COLO668 (cell line): Measurements from ENCODE around the gene OR52K2.
"Not testable (repeated sequence)": the region's sequence is repeated elsewhere in the genome, so short reads cannot be mapped to it uniquely, and the experiment has no call there.

Source experiments
- DNase-seq: peaks from one replicate; lab custom pipeline; 2025; ENCODE audit not compliant: unreplicated experiment; lab: John Stamatoyannopoulos, UW

The OR52K2 gene

GRCh38 chr11:4448995-4449394, at the start of gene OR52K2:
Gene OR52K2 (plus strand): TSS chr11:4449295. CDS start chr11:4449340, 45 bp downstream.
- DNase-seq, result no peak

- not testable (repeated sequence) for DNase-seq
These were observed 42.9 kb upstream of the OR52K2 start for GRCh38 chr11:4406206-4406605.

GRCh38 chr11:4416306-4416705, 32.8 kb upstream of the OR52K2 start:
- no peak for DNase-seq

DNA sequence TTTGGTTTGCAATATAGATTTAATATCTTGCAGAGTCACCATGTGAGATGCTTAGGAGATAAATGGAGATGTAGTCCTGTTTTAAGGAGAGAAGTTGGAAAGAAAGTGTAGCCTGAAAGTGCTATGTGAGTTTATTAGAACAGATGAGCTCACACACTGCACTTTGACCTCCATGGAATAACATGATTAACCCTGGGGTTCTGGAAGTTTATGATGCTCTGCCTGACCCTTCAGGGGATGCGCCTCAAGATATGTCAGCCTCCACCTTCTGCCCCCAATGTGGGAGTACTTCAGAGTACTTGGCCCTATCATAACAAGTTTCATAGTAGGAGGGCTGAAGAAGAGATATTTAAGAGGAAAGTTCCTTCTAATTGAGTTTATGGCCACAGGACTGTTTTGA, 32.3 kb upstream of the OR52K2 start:
- no peak for DNase-seq

DNA sequence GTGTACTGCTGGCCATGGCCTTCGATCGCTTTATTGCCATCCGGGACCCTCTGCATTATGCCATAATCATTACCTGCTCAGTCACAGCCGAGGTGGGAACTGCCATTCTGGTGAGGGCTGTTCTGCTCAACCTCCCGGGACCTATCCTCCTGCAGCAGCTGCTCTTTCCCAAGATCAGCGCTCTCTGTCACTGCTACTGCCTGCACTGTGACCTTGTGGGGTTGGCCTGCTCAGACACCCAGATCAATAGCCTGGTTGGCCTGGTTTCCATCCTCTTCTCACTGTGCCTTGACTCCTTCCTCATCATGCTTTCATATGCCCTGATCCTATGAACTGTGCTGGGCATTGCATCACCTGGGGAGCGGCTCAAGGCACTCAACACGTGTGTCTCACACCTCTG, 30.7 kb upstream of the OR52K2 start:
- DNase-seq, result no peak

- DNase-seq, result no peak
These were observed 19.0 kb upstream of the OR52K2 start for GRCh38 chr11:4430051-4430450.

DNA sequence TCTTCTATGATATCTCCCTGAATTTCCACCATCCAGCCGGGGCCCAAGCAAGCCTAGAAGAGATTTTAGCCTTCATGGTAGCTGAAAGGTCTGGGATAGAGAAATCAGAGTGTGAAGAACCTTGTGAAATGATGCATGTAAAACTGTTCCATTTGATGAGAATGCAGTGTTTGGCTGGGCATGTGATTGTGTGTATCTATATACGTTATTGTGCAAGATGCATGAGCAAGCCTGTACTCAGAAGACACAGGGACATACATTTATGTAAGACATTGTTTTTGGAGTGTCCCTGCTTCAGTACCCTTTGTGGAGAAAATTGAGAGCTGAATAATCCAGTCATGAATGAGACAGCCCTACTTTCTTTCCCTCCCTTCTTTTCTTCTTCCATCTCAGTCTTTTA, 15.2 kb upstream of the OR52K2 start:
- DNase-seq, result no peak

GRCh38 chr11:4436411-4436810, 12.7 kb upstream of the OR52K2 start:
- no peak for DNase-seq

GRCh38 chr11:4441515-4441914, 7.6 kb upstream of the OR52K2 start:
- no peak for DNase-seq

DNA sequence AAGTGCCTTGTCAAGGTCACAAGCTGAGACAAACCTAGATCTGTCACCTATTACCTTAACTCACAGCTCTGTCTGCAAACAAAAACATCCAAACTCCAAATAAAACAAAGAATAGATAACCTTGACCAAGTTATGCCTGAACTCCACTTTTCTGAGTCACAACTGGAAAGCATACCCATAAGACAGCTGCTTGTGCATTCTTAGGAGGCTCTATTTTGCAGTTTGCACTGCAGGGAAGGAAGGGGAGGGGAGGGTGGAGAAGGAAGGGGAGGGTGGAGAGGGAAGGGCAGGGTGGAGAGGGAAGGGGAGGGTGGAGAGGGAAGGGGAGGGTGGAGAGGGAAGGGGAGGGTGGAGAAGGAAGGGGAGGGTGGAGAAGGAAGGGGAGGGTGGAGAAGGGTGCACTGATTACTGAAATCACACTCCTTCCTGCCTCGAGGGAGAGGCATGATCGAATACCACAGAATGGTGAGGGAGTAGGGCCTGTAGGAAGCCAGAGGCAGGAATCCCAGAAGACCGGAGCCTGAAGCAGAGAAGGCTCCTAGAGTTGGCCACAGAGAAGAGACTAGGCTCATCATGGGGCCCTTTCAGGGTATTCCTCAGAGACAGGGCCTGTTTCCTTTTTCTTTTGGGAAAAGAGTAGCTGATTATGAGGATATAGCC, 5.7 kb upstream of the OR52K2 start:
- DNase-seq, result no peak

GRCh38 chr11:4453118-4453517, 4.0 kb downstream of the OR52K2 start:
- no peak for DNase-seq

DNA sequence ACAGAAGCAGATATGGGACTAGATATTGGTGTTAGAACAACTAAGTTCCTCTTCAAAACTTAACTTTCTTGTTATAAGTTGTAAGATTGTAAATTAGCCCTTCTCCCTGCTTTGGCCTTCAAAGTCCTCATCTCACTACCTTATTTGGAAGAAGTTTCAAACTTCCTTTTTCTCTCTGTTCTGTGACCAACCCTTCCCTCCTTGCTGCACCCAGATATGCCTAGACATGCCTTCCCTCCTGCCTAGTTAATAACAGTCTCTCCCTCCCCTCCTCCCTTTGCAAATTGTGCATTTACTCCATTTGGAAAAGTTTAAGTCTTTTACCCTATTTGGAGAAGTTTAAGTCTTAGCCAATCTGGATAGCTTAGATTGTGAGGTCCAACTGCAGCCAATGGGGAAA, 4.9 kb downstream of the OR52K2 start:
- DNase-seq, result no peak

DNA sequence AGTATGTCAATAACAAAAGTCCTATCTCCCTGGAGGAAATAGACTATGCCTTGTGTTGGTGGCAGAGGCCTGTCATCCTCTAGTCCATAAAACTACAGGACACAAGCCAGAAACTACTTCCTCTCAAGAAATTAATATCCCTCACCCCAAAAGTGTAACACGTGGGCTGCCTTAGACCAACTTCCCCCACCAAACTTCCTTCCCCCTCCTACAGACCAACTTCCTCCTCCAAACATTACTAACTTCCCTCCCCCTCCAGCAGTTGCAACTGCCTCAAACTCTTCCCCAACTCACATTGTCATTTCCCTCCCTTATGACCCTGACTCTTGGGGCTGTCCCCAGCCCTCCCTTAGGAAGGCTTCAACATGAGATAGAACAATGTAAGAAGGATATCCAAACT, 6.3 kb downstream of the OR52K2 start:
- no peak for DNase-seq

GRCh38 chr11:4459500-4459899, 10.4 kb downstream of the OR52K2 start:
- no peak for DNase-seq

- no peak for DNase-seq
These were observed 11.1 kb downstream of the OR52K2 start for GRCh38 chr11:4460151-4460550.

GRCh38 chr11:4464216-4465159, 15.4 kb downstream of the OR52K2 start:
- DNase-seq, result no peak

DNA sequence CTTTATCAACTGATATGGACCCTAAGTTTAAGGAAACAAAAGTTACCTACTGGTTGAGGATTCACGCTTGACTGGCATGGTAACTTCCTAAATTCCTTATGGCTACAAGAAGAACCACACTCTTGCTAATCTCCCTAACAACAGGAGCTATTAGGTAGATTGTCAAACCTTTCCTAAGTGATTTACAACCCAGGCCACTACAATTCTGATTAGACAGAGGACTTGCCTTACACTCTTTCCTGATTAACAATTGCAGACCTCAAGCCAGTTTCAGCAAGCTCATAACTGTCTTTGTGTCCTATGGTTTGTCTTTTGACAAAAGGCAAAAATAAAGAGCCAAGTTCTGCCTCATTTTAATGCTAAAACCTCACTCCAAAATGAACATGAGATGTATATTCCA, 16.3 kb downstream of the OR52K2 start:
- no peak for DNase-seq

DNA sequence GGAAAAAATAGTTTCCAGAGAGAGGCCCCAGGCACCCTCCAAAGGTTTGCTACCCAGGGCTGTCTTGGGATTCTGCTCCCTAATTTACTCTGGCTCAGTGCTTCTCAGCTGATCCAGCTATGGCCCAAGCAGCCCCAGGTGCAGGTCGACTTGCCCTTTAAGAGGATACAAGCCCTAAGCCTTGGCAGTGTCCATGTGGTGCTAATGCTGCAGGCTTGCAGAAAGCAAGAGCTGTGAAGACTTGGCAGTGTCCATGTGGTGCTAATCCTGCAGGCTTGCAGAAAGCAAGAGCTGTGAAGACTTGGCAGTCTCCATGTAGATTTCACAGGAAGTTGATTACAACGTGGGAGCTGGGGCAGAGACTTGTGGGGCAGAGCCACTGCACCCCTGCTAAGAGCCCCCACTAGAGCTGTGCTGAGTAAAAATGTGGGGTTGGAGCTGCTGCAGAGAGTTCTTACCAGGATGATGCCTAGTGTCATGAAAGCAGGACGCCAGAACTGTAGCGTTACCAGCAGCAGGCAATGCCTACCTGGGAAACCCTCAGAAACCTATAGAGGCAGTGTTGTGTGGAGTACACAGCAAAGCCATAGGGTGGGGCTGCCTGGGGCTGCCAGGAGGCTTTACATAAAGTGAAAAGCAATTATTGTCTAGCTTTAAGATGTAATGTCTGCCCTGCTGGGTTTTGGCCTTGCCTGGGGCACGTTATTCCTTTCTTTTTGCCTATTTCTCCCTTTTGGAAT, 17.2 kb downstream of the OR52K2 start:
- DNase-seq, result no peak

DNA sequence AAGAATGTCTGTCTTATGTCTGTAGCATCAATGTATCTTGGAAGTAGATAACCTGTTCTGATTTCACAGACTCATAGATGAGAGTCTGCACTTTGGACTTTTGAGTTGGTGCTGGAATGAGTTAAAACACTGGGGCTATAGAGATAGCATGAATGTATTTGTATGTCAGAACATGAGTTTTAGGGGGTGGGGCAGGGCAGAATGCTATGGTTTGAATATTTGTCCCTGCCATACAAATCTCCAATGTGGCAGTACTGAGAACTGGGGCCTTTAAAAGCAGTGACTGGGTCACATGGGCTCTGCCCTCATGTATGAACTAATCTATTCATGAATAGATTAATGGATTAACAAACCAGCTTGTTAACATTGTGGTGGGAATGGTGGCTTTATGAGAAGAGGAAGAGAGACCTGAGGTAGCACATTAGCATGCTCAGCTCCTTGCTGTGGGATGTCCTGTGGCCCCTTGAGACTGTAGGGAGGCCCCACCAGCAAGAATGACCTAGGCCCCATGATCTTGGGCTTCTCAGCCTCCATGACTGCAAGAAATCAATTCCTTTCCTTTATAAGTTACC, 17.9 kb downstream of the OR52K2 start:
- DNase-seq, result no peak

- DNase-seq, result no peak
These were observed 18.9 kb downstream of the OR52K2 start for GRCh38 chr11:4467811-4468606.

DNA sequence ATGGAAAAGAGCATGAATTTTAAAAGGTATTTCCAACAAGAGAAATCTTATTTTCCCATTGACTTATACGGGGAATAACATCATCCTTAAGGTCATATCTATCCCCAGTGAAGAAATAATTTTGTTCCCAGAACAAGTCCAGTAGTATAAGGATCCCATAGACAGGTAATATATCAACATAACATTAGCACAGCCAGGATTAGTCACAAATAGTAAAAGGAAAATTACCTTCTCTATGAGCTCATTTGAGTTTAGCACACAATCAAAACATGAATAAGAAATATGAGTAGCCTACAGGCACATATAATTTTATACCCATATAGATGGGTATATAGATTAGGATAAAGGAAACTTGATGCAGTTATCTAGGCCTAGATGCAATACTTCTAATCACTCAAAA, 30.5 kb downstream of the OR52K2 start:
- no peak for DNase-seq
